ENCODE measurements around the gene BAIAP2L2. TPM values are rescaled to one million over a fixed set of nuclear protein-coding genes. Genes with fewer than 3 reads are reported as not detected.

Gene BAIAP2L2
- total and polyA plus RNA-seq, 2 experiments from 2014 or later = 3.9 to 5.6 TPM

DNA sequence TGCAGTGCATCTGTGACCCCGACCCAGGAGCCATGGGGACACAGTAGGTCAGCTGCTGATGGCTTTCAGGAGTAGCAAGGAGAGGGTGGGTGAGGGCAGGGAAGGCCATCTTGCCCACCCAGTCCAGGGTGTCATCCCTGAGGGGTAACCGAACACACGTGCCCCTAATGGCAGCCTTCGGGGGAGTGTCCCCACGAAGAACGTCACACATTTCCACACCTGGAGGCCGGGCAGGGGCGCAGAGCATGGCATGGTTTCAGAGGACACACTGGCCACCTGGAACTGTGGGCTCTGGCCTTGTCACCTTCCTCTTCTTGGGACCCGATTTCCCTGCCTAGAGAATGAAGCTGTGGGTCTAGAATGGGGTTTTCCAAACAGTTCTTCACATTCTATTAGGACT is 19.4 kb upstream of the BAIAP2L2 start:
- H3K4me2 ChIP-seq = no peak overlapping the region
- H3F3A ChIP-seq (replicated peaks; ENCODE audit: low read depth) = 0 out of 2 replicates have a peak, but pooled peaks cover 3% of the 10 kb centered on the region
- ATAC-seq (no peak), DNase-seq (ENCODE audit: low spot score) (no peak)
- TF ChIP-seq STAT1 (IDR thresholded peaks at IDR 0.05; ENCODE audit: unreplicated experiment) (no peak), ZNF114 (CRISPR knock-in tag; IDR thresholded peaks at IDR 0.05) (no peak)
- TF ChIP-seq, protein P1, sequence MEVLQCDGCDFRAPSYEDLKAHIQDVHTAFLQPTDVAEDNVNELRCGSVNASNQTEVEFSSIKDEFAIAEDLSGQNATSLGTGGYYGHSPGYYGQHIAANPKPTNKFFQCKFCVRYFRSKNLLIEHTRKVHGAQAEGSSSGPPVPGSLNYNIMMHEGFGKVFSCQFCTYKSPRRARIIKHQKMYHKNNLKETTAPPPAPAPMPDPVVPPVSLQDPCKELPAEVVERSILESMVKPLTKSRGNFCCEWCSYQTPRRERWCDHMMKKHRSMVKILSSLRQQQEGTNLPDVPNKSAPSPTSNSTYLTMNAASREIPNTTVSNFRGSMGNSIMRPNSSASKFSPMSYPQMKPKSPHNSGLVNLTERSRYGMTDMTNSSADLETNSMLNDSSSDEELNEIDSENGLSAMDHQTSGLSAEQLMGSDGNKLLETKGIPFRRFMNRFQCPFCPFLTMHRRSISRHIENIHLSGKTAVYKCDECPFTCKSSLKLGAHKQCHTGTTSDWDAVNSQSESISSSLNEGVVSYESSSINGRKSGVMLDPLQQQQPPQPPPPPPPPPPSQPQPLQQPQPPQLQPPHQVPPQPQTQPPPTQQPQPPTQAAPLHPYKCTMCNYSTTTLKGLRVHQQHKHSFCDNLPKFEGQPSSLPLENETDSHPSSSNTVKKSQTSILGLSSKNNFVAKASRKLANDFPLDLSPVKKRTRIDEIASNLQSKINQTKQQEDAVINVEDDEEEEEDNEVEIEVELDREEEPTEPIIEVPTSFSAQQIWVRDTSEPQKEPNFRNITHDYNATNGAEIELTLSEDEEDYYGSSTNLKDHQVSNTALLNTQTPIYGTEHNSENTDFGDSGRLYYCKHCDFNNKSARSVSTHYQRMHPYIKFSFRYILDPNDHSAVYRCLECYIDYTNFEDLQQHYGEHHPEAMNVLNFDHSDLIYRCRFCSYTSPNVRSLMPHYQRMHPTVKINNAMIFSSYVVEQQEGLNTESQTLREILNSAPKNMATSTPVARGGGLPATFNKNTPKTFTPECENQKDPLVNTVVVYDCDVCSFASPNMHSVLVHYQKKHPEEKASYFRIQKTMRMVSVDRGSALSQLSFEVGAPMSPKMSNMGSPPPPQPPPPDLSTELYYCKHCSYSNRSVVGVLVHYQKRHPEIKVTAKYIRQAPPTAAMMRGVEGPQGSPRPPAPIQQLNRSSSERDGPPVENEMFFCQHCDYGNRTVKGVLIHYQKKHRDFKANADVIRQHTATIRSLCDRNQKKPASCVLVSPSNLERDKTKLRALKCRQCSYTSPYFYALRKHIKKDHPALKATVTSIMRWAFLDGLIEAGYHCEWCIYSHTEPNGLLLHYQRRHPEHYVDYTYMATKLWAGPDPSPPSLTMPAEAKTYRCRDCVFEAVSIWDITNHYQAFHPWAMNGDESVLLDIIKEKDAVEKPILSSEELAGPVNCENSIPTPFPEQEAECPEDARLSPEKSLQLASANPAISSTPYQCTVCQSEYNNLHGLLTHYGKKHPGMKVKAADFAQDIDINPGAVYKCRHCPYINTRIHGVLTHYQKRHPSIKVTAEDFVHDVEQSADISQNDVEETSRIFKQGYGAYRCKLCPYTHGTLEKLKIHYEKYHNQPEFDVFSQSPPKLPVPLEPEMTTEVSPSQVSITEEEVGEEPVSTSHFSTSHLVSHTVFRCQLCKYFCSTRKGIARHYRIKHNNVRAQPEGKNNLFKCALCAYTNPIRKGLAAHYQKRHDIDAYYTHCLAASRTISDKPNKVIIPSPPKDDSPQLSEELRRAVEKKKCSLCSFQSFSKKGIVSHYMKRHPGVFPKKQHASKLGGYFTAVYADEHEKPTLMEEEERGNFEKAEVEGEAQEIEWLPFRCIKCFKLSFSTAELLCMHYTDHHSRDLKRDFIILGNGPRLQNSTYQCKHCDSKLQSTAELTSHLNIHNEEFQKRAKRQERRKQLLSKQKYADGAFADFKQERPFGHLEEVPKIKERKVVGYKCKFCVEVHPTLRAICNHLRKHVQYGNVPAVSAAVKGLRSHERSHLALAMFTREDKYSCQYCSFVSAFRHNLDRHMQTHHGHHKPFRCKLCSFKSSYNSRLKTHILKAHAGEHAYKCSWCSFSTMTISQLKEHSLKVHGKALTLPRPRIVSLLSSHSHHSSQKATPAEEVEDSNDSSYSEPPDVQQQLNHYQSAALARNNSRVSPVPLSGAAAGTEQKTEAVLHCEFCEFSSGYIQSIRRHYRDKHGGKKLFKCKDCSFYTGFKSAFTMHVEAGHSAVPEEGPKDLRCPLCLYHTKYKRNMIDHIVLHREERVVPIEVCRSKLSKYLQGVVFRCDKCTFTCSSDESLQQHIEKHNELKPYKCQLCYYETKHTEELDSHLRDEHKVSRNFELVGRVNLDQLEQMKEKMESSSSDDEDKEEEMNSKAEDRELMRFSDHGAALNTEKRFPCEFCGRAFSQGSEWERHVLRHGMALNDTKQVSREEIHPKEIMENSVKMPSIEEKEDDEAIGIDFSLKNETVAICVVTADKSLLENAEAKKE (CRISPR knock-in tag; IDR thresholded peaks at IDR 0.05) = no peak
- no peak overlapping the region for H2AFZ ChIP-seq
- H4K20me1 ChIP-seq (replicated peaks; ENCODE audit: insufficient read depth) = no peaks in the 10 kb centered on the region
- no peaks in the 10 kb centered on the region for H3K36me3 ChIP-seq (ENCODE audit: insufficient read depth)
- no peak overlapping the region for H3K27ac Mint-ChIP-seq
- no peaks in the 10 kb centered on the region for H3K27me3 ChIP-seq (ENCODE audit: insufficient read depth)
- peaks cover 8% of the 10 kb centered on the region for H3K27me3 Mint-ChIP-seq (ENCODE audit: insufficient read depth, low read depth, poor library complexity)
- no peak overlapping the region for H3K27ac ChIP-seq (ENCODE audit: low read depth)
- no peaks in the 10 kb centered on the region for H3K79me2 ChIP-seq (replicated peaks; ENCODE audit: insufficient read depth)
- no peaks in the 10 kb centered on the region for H3K4me1 ChIP-seq (ENCODE audit: insufficient read depth)
- no peaks in the 10 kb centered on the region; the same call in 2 of the 3 replicates for H3K4me1 Mint-ChIP-seq
- no peak overlapping the region for H3K4me3 Mint-ChIP-seq
- H3K4me3 ChIP-seq = no peak overlapping the region
- no peaks in the 10 kb centered on the region for H3K9me2 ChIP-seq (ENCODE audit: insufficient read depth)
- no peaks in the 10 kb centered on the region for H3K9me3 Mint-ChIP-seq
- H3K36me3 Mint-ChIP-seq (ENCODE audit: low read depth) = peaks cover 3% of the 10 kb centered on the region; the same call in 1 of the 3 replicates

- no peaks in the 10 kb centered on the region for H3K9me3 Mint-ChIP-seq
- H3K4me1 Mint-ChIP-seq = peaks cover 4% of the 10 kb centered on the region
- Histone ChIP-seq H2AFZ (no peak overlapping the region), H3K79me2 (replicated peaks; ENCODE audit: insufficient read depth) (no peaks in the 10 kb centered on the region), H3K27me3 (ENCODE audit: insufficient read depth) (no peaks in the 10 kb centered on the region), H3K27ac (ENCODE audit: low read depth) (no peak overlapping the region), H3K4me3 (no peak overlapping the region), H3K4me2 (no peak overlapping the region), H3F3A (replicated peaks; ENCODE audit: low read depth) (0 out of 2 replicates have a peak, but pooled peaks cover 3% of the 10 kb centered on the region), H4K20me1 (replicated peaks; ENCODE audit: insufficient read depth) (no peaks in the 10 kb centered on the region), H3K9me2 (ENCODE audit: insufficient read depth) (no peaks in the 10 kb centered on the region), H3K4me1 (ENCODE audit: insufficient read depth) (no peaks in the 10 kb centered on the region), H3K36me3 (ENCODE audit: insufficient read depth) (no peaks in the 10 kb centered on the region)
- ATAC-seq = no peak
- peaks cover 5% of the 10 kb centered on the region for H3K27me3 Mint-ChIP-seq (ENCODE audit: insufficient read depth, low read depth, poor library complexity)
- no peak overlapping the region for H3K27ac Mint-ChIP-seq
- no peaks in the 10 kb centered on the region; the same call in 2 of the 3 replicates for H3K36me3 Mint-ChIP-seq (ENCODE audit: low read depth)
- no peak for DNase-seq (ENCODE audit: low spot score)
- no peak overlapping the region for H3K4me3 Mint-ChIP-seq
- no peak for TF ChIP-seq REST (IDR thresholded peaks at IDR 0.05; ENCODE audit: unreplicated experiment)
- TF ChIP-seq, protein P2, sequence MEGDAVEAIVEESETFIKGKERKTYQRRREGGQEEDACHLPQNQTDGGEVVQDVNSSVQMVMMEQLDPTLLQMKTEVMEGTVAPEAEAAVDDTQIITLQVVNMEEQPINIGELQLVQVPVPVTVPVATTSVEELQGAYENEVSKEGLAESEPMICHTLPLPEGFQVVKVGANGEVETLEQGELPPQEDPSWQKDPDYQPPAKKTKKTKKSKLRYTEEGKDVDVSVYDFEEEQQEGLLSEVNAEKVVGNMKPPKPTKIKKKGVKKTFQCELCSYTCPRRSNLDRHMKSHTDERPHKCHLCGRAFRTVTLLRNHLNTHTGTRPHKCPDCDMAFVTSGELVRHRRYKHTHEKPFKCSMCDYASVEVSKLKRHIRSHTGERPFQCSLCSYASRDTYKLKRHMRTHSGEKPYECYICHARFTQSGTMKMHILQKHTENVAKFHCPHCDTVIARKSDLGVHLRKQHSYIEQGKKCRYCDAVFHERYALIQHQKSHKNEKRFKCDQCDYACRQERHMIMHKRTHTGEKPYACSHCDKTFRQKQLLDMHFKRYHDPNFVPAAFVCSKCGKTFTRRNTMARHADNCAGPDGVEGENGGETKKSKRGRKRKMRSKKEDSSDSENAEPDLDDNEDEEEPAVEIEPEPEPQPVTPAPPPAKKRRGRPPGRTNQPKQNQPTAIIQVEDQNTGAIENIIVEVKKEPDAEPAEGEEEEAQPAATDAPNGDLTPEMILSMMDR (conservative IDR thresholded peaks at IDR 0.05; ENCODE audit: low read depth in 2 of 2) = no peak
- TF ChIP-seq ZNF331 (CRISPR knock-in tag; IDR thresholded peaks at IDR 0.05; ENCODE audit: low read depth) = no peak
- no peak for TF ChIP-seq NANOG (IDR thresholded peaks at IDR 0.05; ENCODE audit: borderline replicate concordance)
- TF ChIP-seq, protein P3, sequence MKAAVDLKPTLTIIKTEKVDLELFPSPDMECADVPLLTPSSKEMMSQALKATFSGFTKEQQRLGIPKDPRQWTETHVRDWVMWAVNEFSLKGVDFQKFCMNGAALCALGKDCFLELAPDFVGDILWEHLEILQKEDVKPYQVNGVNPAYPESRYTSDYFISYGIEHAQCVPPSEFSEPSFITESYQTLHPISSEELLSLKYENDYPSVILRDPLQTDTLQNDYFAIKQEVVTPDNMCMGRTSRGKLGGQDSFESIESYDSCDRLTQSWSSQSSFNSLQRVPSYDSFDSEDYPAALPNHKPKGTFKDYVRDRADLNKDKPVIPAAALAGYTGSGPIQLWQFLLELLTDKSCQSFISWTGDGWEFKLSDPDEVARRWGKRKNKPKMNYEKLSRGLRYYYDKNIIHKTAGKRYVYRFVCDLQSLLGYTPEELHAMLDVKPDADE (IDR thresholded peaks at IDR 0.05) = no peak
- no peak for TF ChIP-seq EZH2phosphoT487 (IDR thresholded peaks at IDR 0.05; ENCODE audit: unreplicated experiment)
- no peak for TF ChIP-seq ZNF114 (CRISPR knock-in tag; IDR thresholded peaks at IDR 0.05)
- TF ChIP-seq POLR2AphosphoS5 (IDR thresholded peaks at IDR 0.05; ENCODE audit: low read depth) = no peak
These were observed 18.5 kb upstream of the BAIAP2L2 start for GRCh38 chr22:38129021-38129420.
